Cardiac muscle cell (in vitro differentiated cells and primary cell): ENCODE measurements around the gene IDH3A. TPM values are rescaled to one million over a fixed set of nuclear protein-coding genes. Genes with fewer than 3 reads are reported as not detected.

Experiments
- DNase-seq, 2 donors: peaks; one replicate each; pipeline versions ENCODE4 v3.0.0 to v3.0.0-alpha.2; 2010 to 2017; ENCODE audit warnings: low read depth in 1 of 2, low spot score in 1 of 2
- H3K27ac ChIP-seq: fragments of 200-600 bp; sonication (generic); 2 replicates; pipeline ENCODE4 v1.5.1; 2016
- H3K27me3 ChIP-seq: fragments of 200-600 bp; sonication (generic); 2 replicates; pipeline ENCODE4 v1.6.0; 2016; ENCODE audit warnings: control low read depth
- H3K36me3 ChIP-seq: fragments of 200-600 bp; sonication (generic); 2 replicates; pipeline ENCODE4 v1.5.1; 2016; ENCODE audit warnings: control low read depth
- H3K4me1 ChIP-seq: fragments of 200-600 bp; sonication (generic); 2 replicates; pipeline ENCODE4 v1.8.1; 2017; ENCODE audit warnings: low read depth, mild to moderate bottlenecking, mixed run types
- H3K4me3 ChIP-seq: fragments of 200-600 bp; sonication (generic); 2 replicates; pipeline ENCODE4 v1.5.1; 2016; ENCODE audit warnings: mild to moderate bottlenecking
- H3K9me3 ChIP-seq: fragments of 200-600 bp; sonication (generic); 2 replicates; pipeline ENCODE4 v1.5.1; 2017; ENCODE audit warnings: low read depth, mild to moderate bottlenecking, control low read depth
- CTCF ChIP-seq: IDR thresholded peaks from 2 replicates; pipeline ENCODE4 v1.5.1; 2012; ENCODE audit warnings: low read depth, mild to moderate bottlenecking, low read length
- polyA plus RNA-seq: library from polyadenylated mRNA; unstranded; fragments of >200 nt; fragmentation: Nextera tagmentation; extraction: Ambion mirVana; gene quantifications from 2 replicates; pipeline ENCODE4 v1.2.1, GENCODE V29; 2016
- total RNA-seq: library from RNA; depleted of rRNA; stranded (reverse); fragments of >200 nt; gene quantifications from 2 replicates; pipeline ENCODE4 v1.2.3, GENCODE V29; 2016

Gene IDH3A
- total and polyA plus RNA-seq, 2 experiments from 2014 or later = 63.1 to 113 TPM

- H3K27ac ChIP-seq = no peak overlapping the region
Observed at GRCh38 chr15:78108300-78109084, 40.7 kb upstream of the IDH3A start.

GRCh38 chr15:78109156-78109555 is 40.0 kb upstream of the IDH3A start:
- no peak for TF ChIP-seq CTCF
- Histone ChIP-seq H3K27ac (no peak overlapping the region), H3K4me3 (no peak overlapping the region), H3K36me3 (no peaks in the 10 kb centered on the region), H3K27me3 (no peaks in the 10 kb centered on the region), H3K9me3 (no peaks in the 10 kb centered on the region), H3K4me1 (no peaks in the 10 kb centered on the region)
- no peak for DNase-seq

More at GRCh38 chr15:78108300-78109084, 40.7 kb upstream of the IDH3A start:
- Histone ChIP-seq H3K4me1 (no peaks in the 10 kb centered on the region), H3K27me3 (no peaks in the 10 kb centered on the region), H3K4me3 (no peak overlapping the region), H3K36me3 (no peaks in the 10 kb centered on the region), H3K9me3 (no peaks in the 10 kb centered on the region)
- peak; percentile 96 for TF ChIP-seq CTCF
- DNase-seq = peak; percentile 89 to 91

GRCh38 chr15:78110096-78110495 is 39.1 kb upstream of the IDH3A start:
- no peak for DNase-seq
- Histone ChIP-seq H3K27me3 (no peaks in the 10 kb centered on the region), H3K36me3 (no peaks in the 10 kb centered on the region), H3K4me1 (no peaks in the 10 kb centered on the region), H3K27ac (no peak overlapping the region), H3K4me3 (no peak overlapping the region), H3K9me3 (no peaks in the 10 kb centered on the region)
- TF ChIP-seq CTCF = no peak

GRCh38 chr15:78110916-78111475 is 38.2 kb upstream of the IDH3A start:
- Histone ChIP-seq H3K36me3 (no peaks in the 10 kb centered on the region), H3K27me3 (no peaks in the 10 kb centered on the region), H3K27ac (no peak overlapping the region), H3K9me3 (no peaks in the 10 kb centered on the region), H3K4me3 (no peak overlapping the region), H3K4me1 (no peaks in the 10 kb centered on the region)
- DNase-seq = no peak
- no peak for TF ChIP-seq CTCF

- Histone ChIP-seq H3K9me3 (no peaks in the 10 kb centered on the region), H3K27ac (no peak overlapping the region), H3K4me1 (no peaks in the 10 kb centered on the region), H3K36me3 (no peaks in the 10 kb centered on the region), H3K27me3 (no peaks in the 10 kb centered on the region), H3K4me3 (no peak overlapping the region)
- no peak for TF ChIP-seq CTCF
- DNase-seq = no peak
Observed at GRCh38 chr15:78111788-78112187, 37.4 kb upstream of the IDH3A start.
